HepG2 (cell line): ENCODE measurements around the gene ANXA9. TPM values are rescaled to one million over a fixed set of nuclear protein-coding genes. Genes with fewer than 3 reads are reported as not detected.

Source experiments
- ASH2L ChIP-seq: fragments of 300-600, 200-600 bp; sonication (generic); IDR thresholded peaks from 2 replicates; pipeline ENCODE4 v1.7.0; 2017; ENCODE audit warnings: low read depth, mild to moderate bottlenecking, moderate library complexity, mixed read lengths, low read length; ENCODE audit not compliant: insufficient read length
- FOXA3 ChIP-seq: IDR thresholded peaks from 2 replicates; pipeline ENCODE4 v1.6.1; 2016; ENCODE audit warnings: missing genetic modification reagents, missing compliant biosample characterization
- NFE2L1 ChIP-seq: sonication (generic); formaldehyde crosslinking; IDR thresholded peaks from 2 replicates; pipeline ENCODE4 v1.4.0; 2020; ENCODE audit warnings: missing genetic modification reagents, mild to moderate bottlenecking, borderline replicate concordance
- RAD21 ChIP-seq: fragments of 450-650 bp; formaldehyde crosslinking; IDR thresholded peaks from 2 replicates; pipeline ENCODE4 v1.5.0; 2020; ENCODE audit warnings: mild to moderate bottlenecking
- REXO4 ChIP-seq: sonication (generic); formaldehyde crosslinking; IDR thresholded peaks from 2 replicates; pipeline ENCODE4 v1.8.0; 2022; ENCODE audit warnings: missing genetic modification reagents, mild to moderate bottlenecking, borderline replicate concordance
- RFX5 ChIP-seq: IDR thresholded peaks from 2 replicates; pipeline ENCODE4 v1.6.1; 2011; ENCODE audit warnings: low read depth, low read length, improper control_type of control experiment
- SAP130 ChIP-seq: IDR thresholded peaks from 2 replicates; pipeline ENCODE4 v1.6.1; 2016; ENCODE audit warnings: low read depth
- SMAD3 ChIP-seq: sonication (generic); formaldehyde crosslinking; IDR thresholded peaks from 2 replicates; pipeline ENCODE4 v1.4.0; 2020; ENCODE audit warnings: missing genetic modification reagents
- TP53 ChIP-seq: sonication (generic); formaldehyde crosslinking; conservative IDR thresholded peaks from 2 replicates; pipeline ENCODE4 v1.4.0; 2020; ENCODE audit warnings: missing genetic modification reagents
- YEATS2 ChIP-seq: sonication (generic); formaldehyde crosslinking; IDR thresholded peaks from 2 replicates; pipeline ENCODE4 v1.4.0; 2020; ENCODE audit warnings: missing genetic modification reagents, borderline replicate concordance
- ZNF264 ChIP-seq: sonication (generic); formaldehyde crosslinking; IDR thresholded peaks from 2 replicates; pipeline ENCODE4 v1.4.0; 2020; ENCODE audit warnings: missing genetic modification reagents
- ZNF296 ChIP-seq: sonication (generic); formaldehyde crosslinking; conservative IDR thresholded peaks from 2 replicates; pipeline ENCODE4 v1.5.0; 2020; ENCODE audit warnings: mild to moderate bottlenecking, missing genetic modification reagents
- ZNF576 ChIP-seq: sonication (generic); formaldehyde crosslinking; IDR thresholded peaks from 2 replicates; pipeline ENCODE4 v1.4.0; 2020; ENCODE audit warnings: mild to moderate bottlenecking, missing genetic modification reagents
- polyA plus RNA-seq, 8 experiments: library from polyadenylated mRNA; depleted of rRNA in 3 of 8; stranded (reverse) in 7 of 8; unstranded in 1 of 8; fragments of >200 nt; fragmentation: Illumina TruSeq in 4 of 8; extraction: Trizol in 4 of 8; gene quantifications; 2 replicates each; pipeline versions ENCODE4 v1.2.1 to v1.2.3, GENCODE V29; 2011 to 2016; ENCODE audit warnings: low read depth in 4 of 8, missing spikeins in 1 of 8, mixed read lengths in 1 of 8; ENCODE audit not compliant: insufficient read depth in 1 of 8
- total RNA-seq, 5 experiments: library from RNA; depleted of rRNA; stranded (reverse); fragments of >200 nt; fragmentation: Illumina TruSeq; extraction: Trizol; gene quantifications; 2 replicates each; pipeline ENCODE4 v1.2.3, GENCODE V29; 2016; ENCODE audit warnings: low read depth in 1 of 5
- TF ChIP-seq, protein P1 (sequence below): sonication (generic); formaldehyde crosslinking; IDR thresholded peaks from 2 replicates; pipeline ENCODE4 v1.4.0; 2020; ENCODE audit warnings: missing genetic modification reagents
- TF ChIP-seq, protein P2 (sequence below): sonication (generic); formaldehyde crosslinking; IDR thresholded peaks from 2 replicates; pipeline ENCODE4 v1.4.0; 2020; ENCODE audit warnings: mild to moderate bottlenecking, missing genetic modification reagents
- TF ChIP-seq, protein P3 (sequence below): IDR thresholded peaks from 2 replicates; pipeline ENCODE4 v1.6.1; 2016
- TF ChIP-seq, protein P4 (sequence below): sonication (generic); formaldehyde crosslinking; conservative IDR thresholded peaks from 2 replicates; pipeline ENCODE4 v1.4.0; 2020; ENCODE audit warnings: missing genetic modification reagents
- TF ChIP-seq, protein P5 (sequence below): IDR thresholded peaks from 2 replicates; pipeline ENCODE4 v1.6.1; 2018; ENCODE audit warnings: missing genetic modification reagents, mild to moderate bottlenecking, missing compliant biosample characterization

ANXA9 gene
- total and polyA plus RNA-seq, 2 of the 13 experiments (the other 11 are each of a cell fraction or from before 2014, with no cell fraction given): 13.3 to 23.9 TPM

DNA sequence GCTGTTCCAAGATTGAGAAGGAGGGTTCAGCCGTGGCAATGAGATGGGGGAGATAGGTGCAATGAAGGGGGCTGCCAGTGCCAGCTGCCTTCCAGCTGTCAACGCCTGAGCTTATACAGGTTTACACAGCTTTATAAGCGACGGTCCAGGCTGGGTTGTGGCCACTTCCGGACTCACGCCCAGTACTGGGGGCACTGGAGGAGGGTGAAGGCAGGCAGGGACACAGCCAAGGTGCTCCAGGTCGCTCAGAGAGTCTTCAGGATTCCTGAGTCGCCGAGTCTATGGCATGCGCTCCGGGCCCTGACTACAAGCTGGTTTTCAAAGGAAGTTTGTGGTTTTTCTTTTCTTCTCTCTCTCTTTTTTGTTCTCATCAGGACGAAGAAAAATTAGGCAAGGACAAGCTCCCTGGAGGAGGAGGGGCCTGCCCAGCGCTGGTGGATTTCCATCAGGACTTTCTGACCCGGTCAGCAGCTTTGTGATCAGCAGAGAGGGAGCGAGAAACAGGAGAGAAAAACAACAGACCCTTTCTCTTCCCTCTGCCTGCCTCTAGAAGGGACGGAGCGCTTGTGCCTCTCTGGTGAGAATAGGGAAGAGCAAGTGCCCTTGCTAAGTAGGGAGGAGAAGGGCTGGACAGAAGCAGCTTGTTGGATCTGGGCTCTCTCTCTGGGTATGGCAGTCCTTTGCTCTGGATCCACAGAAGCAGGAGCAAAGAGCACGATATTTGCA, 24.4 kb downstream of the ANXA9 start, which contains the start of gene MINDY1 (continued):
- TF ChIP-seq RFX5: no peak
- peak; percentile 78 for TF ChIP-seq RAD21 (CRISPR knock-in tag)
- 0 out of 2 replicates have a peak, but pooled peaks have one; percentile 47 for TF ChIP-seq SMAD3 (CRISPR knock-in tag)
- no peak for TF ChIP-seq TP53 (CRISPR knock-in tag)
- TF ChIP-seq ZNF296: peak; percentile 74; the same call in 1 of the 2 replicates
- TF ChIP-seq ASH2L: peak; percentile 30
- TF ChIP-seq, protein P1, sequence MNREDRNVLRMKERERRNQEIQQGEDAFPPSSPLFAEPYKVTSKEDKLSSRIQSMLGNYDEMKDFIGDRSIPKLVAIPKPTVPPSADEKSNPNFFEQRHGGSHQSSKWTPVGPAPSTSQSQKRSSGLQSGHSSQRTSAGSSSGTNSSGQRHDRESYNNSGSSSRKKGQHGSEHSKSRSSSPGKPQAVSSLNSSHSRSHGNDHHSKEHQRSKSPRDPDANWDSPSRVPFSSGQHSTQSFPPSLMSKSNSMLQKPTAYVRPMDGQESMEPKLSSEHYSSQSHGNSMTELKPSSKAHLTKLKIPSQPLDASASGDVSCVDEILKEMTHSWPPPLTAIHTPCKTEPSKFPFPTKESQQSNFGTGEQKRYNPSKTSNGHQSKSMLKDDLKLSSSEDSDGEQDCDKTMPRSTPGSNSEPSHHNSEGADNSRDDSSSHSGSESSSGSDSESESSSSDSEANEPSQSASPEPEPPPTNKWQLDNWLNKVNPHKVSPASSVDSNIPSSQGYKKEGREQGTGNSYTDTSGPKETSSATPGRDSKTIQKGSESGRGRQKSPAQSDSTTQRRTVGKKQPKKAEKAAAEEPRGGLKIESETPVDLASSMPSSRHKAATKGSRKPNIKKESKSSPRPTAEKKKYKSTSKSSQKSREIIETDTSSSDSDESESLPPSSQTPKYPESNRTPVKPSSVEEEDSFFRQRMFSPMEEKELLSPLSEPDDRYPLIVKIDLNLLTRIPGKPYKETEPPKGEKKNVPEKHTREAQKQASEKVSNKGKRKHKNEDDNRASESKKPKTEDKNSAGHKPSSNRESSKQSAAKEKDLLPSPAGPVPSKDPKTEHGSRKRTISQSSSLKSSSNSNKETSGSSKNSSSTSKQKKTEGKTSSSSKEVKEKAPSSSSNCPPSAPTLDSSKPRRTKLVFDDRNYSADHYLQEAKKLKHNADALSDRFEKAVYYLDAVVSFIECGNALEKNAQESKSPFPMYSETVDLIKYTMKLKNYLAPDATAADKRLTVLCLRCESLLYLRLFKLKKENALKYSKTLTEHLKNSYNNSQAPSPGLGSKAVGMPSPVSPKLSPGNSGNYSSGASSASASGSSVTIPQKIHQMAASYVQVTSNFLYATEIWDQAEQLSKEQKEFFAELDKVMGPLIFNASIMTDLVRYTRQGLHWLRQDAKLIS (CRISPR knock-in tag): 0 out of 2 replicates have a peak, but pooled peaks have one; percentile 72
- TF ChIP-seq SAP130 (CRISPR knock-in tag): peak; percentile 3; the same call in 1 of the 2 replicates
- TF ChIP-seq ZNF576 (CRISPR knock-in tag): no peak
- TF ChIP-seq ZNF264 (CRISPR knock-in tag): 0 out of 2 replicates have a peak, but pooled peaks have one; percentile 46
- TF ChIP-seq, protein P2, sequence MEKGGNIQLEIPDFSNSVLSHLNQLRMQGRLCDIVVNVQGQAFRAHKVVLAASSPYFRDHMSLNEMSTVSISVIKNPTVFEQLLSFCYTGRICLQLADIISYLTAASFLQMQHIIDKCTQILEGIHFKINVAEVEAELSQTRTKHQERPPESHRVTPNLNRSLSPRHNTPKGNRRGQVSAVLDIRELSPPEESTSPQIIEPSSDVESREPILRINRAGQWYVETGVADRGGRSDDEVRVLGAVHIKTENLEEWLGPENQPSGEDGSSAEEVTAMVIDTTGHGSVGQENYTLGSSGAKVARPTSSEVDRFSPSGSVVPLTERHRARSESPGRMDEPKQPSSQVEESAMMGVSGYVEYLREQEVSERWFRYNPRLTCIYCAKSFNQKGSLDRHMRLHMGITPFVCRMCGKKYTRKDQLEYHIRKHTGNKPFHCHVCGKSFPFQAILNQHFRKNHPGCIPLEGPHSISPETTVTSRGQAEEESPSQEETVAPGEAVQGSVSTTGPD (CRISPR knock-in tag): 0 out of 2 replicates have a peak, but pooled peaks have one; percentile 55
- TF ChIP-seq, protein P3, sequence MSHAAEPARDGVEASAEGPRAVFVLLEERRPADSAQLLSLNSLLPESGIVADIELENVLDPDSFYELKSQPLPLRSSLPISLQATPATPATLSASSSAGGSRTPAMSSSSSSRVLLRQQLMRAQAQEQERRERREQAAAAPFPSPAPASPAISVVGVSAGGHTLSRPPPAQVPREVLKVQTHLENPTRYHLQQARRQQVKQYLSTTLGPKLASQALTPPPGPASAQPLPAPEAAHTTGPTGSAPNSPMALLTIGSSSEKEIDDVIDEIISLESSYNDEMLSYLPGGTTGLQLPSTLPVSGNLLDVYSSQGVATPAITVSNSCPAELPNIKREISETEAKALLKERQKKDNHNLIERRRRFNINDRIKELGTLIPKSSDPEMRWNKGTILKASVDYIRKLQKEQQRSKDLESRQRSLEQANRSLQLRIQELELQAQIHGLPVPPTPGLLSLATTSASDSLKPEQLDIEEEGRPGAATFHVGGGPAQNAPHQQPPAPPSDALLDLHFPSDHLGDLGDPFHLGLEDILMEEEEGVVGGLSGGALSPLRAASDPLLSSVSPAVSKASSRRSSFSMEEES (CRISPR knock-in tag): no peak
- peak; percentile 51; the same call in 1 of the 2 replicates for TF ChIP-seq YEATS2
- TF ChIP-seq, protein P4, sequence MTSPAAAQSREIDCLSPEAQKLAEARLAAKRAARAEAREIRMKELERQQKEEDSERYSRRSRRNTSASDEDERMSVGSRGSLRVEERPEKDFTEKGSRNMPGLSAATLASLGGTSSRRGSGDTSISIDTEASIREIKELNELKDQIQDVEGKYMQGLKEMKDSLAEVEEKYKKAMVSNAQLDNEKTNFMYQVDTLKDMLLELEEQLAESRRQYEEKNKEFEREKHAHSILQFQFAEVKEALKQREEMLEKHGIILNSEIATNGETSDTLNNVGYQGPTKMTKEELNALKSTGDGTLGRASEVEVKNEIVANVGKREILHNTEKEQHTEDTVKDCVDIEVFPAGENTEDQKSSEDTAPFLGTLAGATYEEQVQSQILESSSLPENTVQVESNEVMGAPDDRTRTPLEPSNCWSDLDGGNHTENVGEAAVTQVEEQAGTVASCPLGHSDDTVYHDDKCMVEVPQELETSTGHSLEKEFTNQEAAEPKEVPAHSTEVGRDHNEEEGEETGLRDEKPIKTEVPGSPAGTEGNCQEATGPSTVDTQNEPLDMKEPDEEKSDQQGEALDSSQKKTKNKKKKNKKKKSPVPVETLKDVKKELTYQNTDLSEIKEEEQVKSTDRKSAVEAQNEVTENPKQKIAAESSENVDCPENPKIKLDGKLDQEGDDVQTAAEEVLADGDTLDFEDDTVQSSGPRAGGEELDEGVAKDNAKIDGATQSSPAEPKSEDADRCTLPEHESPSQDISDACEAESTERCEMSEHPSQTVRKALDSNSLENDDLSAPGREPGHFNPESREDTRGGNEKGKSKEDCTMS (CRISPR knock-in tag): no peak
- peak; percentile 12; the same call in 1 of the 2 replicates for TF ChIP-seq FOXA3 (CRISPR knock-in tag)
- no peak for TF ChIP-seq REXO4 (CRISPR knock-in tag)
- TF ChIP-seq, protein P5, sequence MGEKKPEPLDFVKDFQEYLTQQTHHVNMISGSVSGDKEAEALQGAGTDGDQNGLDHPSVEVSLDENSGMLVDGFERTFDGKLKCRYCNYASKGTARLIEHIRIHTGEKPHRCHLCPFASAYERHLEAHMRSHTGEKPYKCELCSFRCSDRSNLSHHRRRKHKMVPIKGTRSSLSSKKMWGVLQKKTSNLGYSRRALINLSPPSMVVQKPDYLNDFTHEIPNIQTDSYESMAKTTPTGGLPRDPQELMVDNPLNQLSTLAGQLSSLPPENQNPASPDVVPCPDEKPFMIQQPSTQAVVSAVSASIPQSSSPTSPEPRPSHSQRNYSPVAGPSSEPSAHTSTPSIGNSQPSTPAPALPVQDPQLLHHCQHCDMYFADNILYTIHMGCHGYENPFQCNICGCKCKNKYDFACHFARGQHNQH: peak; percentile 42
- no peak for TF ChIP-seq NFE2L1 (CRISPR knock-in tag)
